HPDE6-E6E7 (cell line): ENCODE measurements around the gene E2F8.
"Not testable (repeated sequence)": the region's sequence is repeated elsewhere in the genome, so short reads cannot be mapped to it uniquely, and the experiment has no call there.

Experiments used
- DNase-seq: peaks from one replicate; pipeline ENCODE4 v3.0.0; 2011; ENCODE audit warnings: missing footprints; ENCODE audit errors: extremely low spot score

Gene E2F8, protein sequence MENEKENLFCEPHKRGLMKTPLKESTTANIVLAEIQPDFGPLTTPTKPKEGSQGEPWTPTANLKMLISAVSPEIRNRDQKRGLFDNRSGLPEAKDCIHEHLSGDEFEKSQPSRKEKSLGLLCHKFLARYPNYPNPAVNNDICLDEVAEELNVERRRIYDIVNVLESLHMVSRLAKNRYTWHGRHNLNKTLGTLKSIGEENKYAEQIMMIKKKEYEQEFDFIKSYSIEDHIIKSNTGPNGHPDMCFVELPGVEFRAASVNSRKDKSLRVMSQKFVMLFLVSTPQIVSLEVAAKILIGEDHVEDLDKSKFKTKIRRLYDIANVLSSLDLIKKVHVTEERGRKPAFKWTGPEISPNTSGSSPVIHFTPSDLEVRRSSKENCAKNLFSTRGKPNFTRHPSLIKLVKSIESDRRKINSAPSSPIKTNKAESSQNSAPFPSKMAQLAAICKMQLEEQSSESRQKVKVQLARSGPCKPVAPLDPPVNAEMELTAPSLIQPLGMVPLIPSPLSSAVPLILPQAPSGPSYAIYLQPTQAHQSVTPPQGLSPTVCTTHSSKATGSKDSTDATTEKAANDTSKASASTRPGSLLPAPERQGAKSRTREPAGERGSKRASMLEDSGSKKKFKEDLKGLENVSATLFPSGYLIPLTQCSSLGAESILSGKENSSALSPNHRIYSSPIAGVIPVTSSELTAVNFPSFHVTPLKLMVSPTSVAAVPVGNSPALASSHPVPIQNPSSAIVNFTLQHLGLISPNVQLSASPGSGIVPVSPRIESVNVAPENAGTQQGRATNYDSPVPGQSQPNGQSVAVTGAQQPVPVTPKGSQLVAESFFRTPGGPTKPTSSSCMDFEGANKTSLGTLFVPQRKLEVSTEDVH

DNA sequence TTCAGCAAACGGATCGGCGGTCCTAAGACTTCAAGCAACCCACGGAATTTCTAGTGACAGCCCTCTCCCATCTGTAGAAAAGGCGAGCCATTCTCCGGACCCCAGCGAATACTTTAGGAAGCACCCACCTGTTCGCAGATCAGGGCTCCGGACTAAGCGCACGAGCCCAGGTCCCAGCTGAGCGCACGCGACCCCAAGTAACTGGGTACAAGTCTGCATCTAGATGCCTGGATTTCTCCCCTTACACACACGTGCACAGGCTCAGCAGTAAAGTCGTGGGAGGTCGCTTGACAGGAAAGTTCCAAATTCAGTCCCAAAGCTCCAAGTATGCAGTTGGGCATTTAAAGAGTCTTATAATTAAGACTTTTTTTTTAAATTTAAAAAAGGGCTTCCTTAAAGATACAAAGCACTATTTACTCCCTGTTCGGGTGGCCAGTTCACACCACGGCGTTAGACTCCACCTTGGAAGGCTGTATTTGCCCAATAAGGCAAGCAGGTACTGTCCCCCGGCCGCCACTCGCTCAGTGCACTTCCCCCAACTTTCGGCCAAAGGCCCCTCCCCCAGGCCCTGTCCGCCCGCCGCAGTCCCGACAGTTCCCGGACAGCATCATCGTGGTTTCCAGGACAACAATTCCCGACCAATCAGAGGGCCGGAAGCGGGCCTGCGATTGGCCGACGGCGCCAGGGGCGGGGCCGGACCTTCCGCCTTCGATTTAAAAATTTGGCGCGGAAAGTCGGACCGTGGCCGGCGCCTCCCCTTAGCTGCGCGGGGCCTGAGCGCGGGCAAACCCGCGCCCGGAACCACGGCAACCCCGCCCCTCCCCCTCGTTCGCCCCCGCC, at the start of gene E2F8:
E2F8 (minus strand) TSS at position 526 of the 840 bp plus-strand sequence. CDS start 824 bp downstream, outside the sequence.
- peak; percentile 91 for DNase-seq

DNA sequence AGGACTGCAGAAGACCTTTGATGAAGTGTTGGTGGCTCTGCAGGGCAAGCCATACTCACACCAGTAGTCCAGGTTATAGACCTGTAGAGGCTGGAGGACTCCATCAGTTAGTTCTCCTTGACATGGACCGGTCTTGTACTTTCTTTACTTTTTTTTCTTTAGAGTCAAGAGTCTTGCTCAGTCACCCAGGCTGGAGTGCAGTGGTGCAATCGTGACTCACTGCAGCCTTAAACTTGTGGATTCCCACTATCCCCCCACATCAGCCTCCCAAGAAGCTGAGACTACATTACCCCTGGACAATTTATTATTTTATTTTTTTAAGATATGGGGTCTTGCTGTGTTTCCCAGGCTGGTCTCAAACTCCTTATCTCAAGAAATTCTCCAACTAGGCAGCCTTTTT, 49.6 kb upstream of the E2F8 start:
- no peak for DNase-seq

DNA sequence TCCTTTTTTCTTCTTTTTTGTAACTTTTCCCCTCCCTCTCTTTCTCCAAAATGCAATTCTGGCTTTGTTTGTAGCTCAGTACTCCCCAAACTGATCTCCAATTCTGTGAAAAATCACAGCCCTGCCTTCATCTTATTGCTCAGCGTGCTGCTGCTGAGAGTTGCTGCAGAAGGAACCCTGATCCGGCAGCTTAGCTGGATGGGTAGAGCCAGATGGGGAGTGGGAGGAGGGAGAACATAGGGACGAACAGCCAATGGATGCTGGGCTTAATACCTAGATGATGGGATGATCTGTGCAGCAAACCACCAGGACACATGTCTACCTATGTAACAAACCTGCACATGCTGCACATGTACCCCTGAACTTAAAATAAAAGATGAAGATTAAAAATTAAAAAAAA, 47.5 kb upstream of the E2F8 start:
- no peak for DNase-seq

DNA sequence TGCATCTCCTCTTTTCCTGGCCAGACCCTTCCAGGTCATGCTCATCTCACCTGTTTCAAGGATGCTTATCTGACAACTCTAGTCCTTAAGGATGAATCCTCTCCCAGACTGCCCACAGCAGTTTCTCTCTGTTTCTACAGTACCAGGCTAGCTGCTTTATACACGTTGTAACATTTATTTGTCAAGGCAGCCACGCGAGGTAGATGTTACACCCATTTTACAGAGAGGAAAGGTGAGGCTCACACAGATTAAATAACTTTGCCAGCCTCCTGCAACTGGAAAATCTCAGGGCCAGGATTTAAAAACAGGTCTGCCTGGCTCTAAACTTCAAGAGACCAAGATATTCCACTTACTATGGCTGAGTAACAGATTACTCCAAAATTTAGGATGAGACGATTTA, 45.7 kb upstream of the E2F8 start:
- DNase-seq = no peak

DNA sequence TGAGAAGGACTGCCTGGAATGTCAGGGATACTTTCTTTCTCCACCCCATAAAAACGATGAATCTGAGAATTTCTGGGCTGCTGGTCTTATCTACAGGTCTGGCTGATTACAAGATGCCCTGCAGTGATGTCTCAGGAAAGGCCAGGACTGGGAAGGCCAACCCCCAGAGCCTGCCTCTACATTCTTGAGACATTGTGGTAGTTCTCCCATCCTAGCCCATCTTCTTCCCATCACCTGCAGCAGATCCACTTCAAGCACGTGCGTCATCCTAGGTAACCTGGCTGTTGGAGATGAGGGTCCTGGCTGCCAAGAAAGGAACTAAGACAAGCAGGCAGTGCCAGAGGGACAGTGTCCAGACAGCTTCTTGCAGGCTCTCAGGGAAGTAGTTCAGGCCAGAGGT, 44.1 kb upstream of the E2F8 start:
- no peak for DNase-seq

DNA sequence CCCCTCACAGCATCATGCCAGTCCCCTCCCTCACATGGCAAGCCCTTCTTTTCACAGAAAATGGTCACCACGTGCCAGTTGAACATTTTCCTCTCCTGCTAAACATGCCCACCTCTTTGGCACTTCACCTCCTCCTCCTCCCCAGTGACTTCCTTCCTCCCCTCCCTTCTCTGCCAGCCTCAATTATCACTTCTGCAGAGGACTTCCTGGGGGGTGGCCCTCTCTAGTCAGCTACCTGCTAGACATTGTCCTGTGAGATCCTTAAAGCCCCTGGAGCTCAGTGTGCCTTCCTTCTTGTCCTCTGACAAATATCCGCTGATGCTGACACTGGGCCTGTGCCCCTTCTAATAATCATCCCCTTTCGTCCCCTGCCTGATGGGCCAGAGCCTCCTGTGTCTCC, 43.2 kb upstream of the E2F8 start:
- no peak for DNase-seq

DNA sequence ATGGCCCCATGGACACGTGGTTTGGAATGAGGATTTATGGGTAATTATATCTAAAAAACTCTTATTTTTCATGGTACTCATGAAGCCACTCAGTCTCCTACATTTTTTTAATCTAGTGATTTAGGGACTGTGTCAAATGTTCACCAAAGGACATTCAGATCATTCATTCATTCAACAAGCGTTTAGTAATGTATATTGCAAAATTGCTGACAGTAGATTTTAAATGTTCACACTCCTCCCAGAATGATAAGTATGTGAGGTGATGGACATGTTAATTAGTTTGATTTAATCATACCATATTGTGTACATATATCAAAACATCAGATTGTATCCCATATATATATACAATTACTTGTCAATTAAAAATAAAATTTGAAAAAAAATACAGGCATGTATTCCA, 40.8 kb upstream of the E2F8 start:
- DNase-seq = no peak

DNA sequence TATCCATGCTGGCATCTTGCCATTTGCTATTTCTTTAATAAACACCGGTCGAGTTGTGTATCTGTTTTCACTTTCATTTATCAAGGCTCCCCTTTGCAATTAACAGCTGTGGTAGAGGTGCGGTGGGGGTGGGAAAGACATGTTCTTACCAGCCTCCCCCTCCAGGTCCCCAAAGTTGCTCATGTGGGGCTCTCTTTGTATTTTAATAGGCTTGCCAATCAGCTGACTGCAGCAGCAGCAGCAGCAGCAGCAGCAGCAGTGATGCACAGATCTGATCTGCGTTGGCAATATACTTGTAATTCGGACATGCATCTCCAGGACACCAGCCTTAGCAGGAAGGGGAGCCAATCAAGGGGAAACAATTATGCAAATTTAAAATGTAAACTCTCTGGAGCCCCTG, 40.3 kb upstream of the E2F8 start:
- no peak for DNase-seq

DNA sequence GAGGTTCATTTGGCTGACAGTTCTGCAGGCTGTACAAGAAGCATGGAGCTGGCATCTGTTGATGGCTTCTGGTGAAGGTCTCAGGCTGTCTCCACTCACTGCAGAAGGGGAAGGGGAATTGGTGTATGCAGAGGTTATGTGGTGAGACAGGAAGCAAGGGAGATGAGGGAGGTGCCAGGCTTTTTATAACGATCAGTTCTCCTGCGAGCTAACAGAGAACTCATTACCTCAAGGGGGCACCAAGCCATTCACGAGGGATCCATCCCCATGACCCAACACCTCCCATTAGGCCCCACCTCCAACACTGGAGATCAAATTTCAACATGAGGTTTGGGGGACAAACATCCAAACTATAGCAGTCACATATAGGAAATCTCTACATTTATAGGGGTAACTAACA, 38.7 kb upstream of the E2F8 start:
- DNase-seq = no peak

DNA sequence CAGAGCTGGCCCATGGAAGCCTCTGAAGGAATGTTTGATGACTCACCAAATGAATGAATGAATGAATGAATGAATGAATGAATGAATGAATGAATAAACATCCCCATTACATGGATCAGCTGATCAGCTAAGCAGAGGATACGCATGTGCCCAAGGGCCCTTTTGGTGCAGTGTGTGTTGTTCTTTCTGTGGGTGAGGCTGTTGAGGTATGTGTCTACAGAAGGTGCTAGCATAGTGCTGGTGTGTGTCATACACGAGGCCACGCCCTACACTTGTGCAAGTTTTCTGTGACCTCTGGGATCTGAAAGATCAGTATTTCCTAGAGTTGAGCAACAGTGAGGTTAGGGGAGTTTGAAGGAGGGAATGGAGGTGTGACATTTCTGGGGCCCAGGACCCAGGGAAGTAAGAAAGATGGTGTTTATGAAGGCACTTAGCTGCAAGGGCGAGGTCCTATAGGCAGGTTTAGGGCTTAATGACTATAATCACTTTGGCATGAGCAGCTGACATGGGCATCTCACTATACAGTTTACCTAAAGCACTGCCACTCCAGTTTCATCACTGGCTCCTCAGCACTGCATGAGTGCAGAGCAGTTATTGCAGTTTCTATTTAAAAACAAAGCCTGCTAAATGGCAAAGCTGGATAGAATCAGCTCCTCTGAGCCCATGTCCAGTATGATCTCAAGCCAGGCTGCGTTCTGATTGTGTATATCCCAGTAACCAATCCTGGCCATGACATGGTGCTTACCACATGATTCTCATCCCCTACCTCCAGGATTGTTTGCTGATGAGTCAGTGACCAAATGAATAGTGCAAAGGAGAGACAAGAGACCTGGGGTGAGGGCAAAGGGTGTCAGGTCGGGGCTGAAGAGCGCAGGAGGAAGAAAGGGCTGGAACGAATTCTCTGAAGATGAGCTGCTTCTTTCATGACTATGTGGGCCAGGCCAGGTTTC, 36.4 kb upstream of the E2F8 start:
- DNase-seq = peak; percentile 40

DNA sequence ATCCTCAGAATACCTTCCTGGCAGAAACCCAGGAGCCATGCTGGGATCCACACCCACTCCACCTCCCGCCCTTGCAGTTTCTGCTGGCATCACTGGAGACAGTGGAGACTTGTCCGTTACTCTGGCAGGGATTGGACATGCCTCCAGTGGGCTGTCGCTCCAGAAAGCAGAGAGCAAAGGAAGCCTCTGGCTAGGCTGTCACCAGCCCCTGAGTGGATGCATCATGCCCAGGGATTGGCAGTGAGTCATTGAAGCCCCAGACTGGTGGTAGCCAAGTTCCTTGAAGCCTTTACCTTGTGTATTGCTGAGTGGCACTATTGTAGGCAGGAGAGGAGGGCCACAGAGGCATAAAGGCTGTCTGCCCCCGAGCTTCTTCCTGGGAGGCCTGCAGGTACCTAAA, 34.8 kb upstream of the E2F8 start:
- peak; percentile 32 for DNase-seq

DNA sequence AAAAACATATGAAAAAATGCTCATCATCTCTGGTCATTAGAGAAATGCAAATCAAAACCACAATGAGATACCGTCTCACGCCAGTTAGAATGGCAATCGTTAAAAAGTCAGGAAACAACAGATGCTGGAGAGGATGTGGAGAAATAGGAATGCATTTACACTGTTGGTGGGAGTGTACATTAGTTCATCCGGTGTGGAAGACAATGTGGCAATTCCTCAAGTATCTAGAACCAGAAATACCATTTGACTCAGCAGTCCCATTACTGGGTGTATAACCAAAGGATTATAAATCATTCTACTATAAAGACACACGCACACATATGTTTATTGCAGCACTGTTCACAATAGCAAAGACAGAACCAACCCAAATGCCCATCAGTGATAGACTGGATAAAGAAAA, 32.5 kb upstream of the E2F8 start:
- DNase-seq = not testable (repeated sequence)

DNA sequence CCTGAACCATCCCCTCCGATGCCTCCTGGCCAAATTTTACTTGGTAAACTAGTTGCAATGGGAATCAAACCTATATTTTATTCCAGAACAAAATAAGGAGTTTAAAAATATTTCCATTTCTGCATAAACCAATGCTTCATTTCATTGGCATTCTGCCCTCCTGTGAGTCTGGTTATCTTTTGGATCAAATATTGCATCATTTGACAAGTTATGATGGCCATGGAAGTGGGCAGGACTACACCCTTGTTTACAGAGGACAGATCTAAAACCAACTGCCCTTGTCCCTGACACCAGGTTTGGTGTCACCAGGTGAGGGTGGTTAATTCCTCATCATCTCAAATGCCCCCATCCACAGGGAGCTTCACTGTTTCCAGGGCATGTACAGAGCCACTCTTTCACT, 28.2 kb upstream of the E2F8 start:
- no peak for DNase-seq

DNA sequence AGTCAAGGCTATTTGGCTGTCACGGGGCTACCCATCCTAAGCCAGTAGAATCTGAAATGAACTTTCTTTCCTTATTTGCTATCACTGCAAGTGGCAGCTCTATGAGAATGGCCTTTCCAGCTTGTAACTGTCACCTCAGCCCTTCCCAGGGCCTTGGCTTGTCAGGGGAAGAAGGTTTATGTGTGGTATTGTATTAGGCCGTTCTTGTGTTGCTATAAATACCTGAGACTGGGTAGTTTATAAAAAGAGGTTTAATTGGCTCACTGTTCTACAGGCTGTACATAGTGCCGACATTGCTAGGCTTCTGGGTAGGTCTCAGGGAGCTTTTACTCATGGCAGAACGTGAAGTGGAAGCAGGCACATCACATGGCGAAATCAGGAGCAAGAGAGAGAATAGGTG, 26.8 kb upstream of the E2F8 start:
- no peak for DNase-seq

DNA sequence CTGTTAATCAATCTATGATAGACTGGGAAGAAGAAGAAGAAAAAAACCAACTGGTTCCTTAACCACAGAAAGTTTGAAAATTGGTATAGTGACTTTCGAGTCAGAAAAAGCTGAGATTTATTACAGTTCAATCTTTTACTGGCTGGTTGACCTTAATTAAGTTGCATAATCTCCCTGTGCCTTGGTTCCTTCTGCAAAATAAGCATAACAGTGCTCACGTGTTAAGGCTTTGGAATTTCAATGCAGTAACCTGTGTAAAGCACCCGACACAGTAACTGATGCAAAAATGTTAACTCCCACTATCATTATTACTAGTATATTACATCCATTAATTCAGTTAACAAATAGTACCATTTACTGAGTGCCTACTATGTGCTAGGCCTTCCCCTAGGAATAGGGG, 22.6 kb upstream of the E2F8 start:
- DNase-seq = no peak

DNA sequence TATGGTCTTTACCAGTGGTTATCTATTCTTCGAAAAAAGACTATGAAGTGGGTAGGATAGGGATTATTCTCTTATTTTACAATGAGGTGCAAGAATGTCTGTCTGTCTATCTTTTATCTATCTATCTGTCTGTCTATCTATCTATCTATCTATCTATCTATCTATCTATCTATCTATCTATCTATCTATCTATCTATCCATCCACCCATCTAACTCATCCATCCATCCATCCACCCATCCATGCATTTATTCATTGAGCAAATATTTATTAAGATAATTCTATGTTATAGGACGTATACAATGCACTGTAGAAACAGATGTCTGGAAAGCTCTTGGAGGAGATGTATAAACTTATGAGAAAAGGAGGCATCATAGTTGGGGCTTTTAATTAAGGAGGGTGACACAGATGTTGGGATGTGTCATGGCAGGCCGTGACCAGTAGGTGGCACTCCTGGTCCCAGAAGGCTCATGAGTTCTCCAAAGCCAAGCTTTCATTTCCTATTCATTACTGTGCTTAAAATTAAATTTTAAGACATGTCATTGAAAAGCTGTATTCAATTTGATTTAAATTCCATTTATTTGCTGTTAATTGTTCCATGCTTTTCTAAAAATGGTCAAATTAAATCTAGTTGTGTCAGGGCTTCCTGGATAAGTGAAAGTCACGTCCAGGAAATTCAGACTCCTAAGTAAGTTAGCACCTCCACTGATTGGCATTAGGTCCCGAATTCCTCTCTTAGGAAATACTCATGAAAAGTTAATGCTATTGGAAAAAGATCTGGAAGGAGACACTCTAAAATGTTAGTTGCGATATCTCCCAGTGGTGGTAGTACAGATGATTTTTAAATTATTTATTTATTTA, 19.0 kb upstream of the E2F8 start:
- DNase-seq = peak; percentile 39

DNA sequence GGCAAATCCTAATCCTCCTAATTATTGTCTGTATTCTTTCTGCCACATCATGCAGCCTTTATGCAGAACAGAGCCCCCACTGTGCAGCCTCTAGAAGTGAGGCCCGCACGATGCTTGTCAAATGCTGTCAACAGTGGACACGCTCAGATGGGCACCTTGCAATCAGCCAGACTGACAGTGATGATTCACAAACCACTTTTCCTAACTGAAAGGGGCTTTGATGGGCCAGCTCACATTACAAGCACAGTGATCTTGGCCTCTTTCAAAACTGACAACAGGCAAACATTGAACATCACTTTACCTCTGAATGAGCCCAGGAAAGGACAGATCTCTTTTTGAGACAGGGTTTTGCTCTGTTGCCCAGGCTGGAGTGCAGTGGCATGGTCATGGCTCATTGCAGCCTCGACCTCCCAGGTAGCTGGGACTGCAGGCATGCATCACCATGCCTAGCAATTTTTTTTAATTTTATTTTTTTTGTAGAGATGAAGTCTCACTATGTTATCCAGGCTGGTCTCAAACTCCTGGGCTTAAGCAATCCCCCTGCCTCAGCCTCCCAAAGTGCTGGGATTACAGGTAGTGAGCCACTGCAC, 18.0 kb upstream of the E2F8 start:
- DNase-seq = no peak

DNA sequence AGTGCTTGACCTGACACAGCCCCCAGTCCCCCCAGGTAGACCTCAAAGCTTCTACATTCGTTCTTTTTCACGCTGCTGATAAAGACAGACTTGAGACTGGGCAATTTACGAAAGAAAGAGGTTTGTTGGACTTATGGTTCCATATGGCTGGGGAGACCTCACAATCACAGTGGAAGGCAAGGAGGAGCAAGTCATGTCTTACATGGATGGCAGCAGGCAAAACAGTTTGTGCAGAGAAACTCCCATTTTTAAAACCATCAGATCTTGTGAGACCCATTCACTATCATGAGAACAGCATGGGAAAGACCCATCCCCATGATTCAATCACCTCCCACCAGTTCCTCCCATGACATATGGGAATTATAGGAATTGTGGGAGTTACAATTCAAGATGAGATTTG, 13.7 kb upstream of the E2F8 start:
- not testable (repeated sequence) for DNase-seq

DNA sequence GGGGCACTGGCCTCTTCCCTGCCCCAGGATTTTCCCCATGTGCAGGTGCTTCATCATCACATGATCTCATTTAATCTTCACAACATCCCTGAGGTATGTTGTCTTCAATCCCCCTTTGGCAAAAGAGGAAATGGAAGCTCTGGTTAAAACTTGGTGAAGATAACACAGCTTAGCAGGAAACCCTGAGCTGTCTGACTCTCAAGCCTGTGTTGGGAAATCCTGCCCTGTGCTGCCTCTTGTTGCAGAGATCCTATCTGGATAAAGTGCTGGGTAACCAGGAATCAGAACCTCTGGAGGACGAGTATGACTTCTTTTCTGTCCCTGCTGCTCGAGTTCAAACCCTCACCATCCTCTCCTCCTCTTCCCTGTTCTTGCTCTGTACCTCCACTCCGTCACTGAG, 13.1 kb upstream of the E2F8 start:
- DNase-seq = no peak
